SU-DHL-6 (cell line): ENCODE results near the gene ZC3H18.

Source experiments
- H2AFZ ChIP-seq: fragments of 200-600 bp; sonication (generic); 2 replicates; pipeline ENCODE4 v1.6.1; 2014; ENCODE audit warnings: low read depth, mild to moderate bottlenecking, moderate library complexity, mixed read lengths, antibody characterized with exemption, low read length; ENCODE audit not compliant: severe bottlenecking
- H3F3A ChIP-seq: fragments of 200-600 bp; shearing (Covaris generic); 2 replicates; pipeline ENCODE4 v1.6.0; 2016; ENCODE audit warnings: antibody characterized with exemption, mild to moderate bottlenecking; ENCODE audit not compliant: insufficient read depth
- H3K27ac ChIP-seq: fragments of 200-600 bp; sonication (generic); 2 replicates; pipeline ENCODE4 v1.5.1; 2016; ENCODE audit warnings: low read depth, mild to moderate bottlenecking, low read length, moderate library complexity, mixed read lengths
- H3K27me3 ChIP-seq: fragments of 200-600 bp; sonication (generic), shearing (Covaris generic); 2 replicates; pipeline ENCODE4 v1.6.0; 2014; ENCODE audit warnings: mild to moderate bottlenecking, low read length
- H3K36me3 ChIP-seq: fragments of 200-600 bp; sonication (generic); 2 replicates; pipeline ENCODE4 v1.6.1; 2014; ENCODE audit warnings: mild to moderate bottlenecking, low read length, mixed read lengths
- H3K4me2 ChIP-seq: fragments of 300-600, 200-600 bp; shearing (Covaris generic), sonication (generic); 2 replicates; pipeline ENCODE4 v1.6.0; 2014; ENCODE audit warnings: low read length, low read depth, mild to moderate bottlenecking; ENCODE audit not compliant: poor library complexity, severe bottlenecking
- H3K4me3 ChIP-seq: fragments of 200-600 bp; sonication (generic); 2 replicates; pipeline ENCODE4 v1.5.1; 2014; ENCODE audit warnings: antibody characterized with exemption, low read length, mild to moderate bottlenecking, mixed read lengths; ENCODE audit not compliant: insufficient read depth, poor library complexity, severe bottlenecking
- H3K79me2 ChIP-seq: fragments of 200-600 bp; sonication (generic); 2 replicates; pipeline ENCODE4 v1.6.1; 2014; ENCODE audit warnings: mild to moderate bottlenecking, low read length, moderate library complexity; ENCODE audit not compliant: insufficient read depth
- H3K9ac ChIP-seq: fragments of 200-600 bp; sonication (generic); 2 replicates; pipeline ENCODE4 v1.7.0; 2014; ENCODE audit warnings: mild to moderate bottlenecking, low read length
- H3K9me2 ChIP-seq: fragments of 200-600 bp; sonication (generic); replicated peaks from 2 replicates; pipeline ENCODE4 v1.6.1; 2014; ENCODE audit warnings: low read length; ENCODE audit not compliant: insufficient read depth
- H3K9me3 ChIP-seq: fragments of 200-600 bp; sonication (generic); 2 replicates; pipeline ENCODE4 v1.6.1; 2014; ENCODE audit warnings: low read length, mixed read lengths; ENCODE audit not compliant: insufficient read depth
- H4K20me1 ChIP-seq: fragments of 200-600 bp; sonication (generic); 2 replicates; pipeline ENCODE4 v1.6.1; 2014; ENCODE audit warnings: low read depth, mild to moderate bottlenecking, antibody characterized with exemption, low read length, moderate library complexity, mixed read lengths
- CTCF ChIP-seq: fragments of 200-600 bp; sonication (generic); IDR thresholded peaks from one replicate; pipeline ENCODE4 v1.5.1; 2017; ENCODE audit warnings: antibody characterized with exemption, mild to moderate bottlenecking, low read length, moderate library complexity; ENCODE audit not compliant: insufficient read depth, poor library complexity, severe bottlenecking
- EZH2phosphoT487 ChIP-seq: fragments of 200-600 bp; sonication (generic), shearing (Covaris generic); conservative IDR thresholded peaks from 2 replicates; pipeline ENCODE4 v1.6.1; 2018; ENCODE audit warnings: mild to moderate bottlenecking, antibody characterized with exemption, low read length, moderate library complexity, mixed read lengths

Gene ZC3H18

GRCh38 chr16:88533381-88533917 lies 36.8 kb upstream of the ZC3H18 start:
- Histone ChIP-seq H3K79me2 (no peaks in the 10 kb centered on the region), H4K20me1 (no peaks in the 10 kb centered on the region), H3K9ac (no peak overlapping the region), H3K27ac (no peak overlapping the region), H3K36me3 (no peaks in the 10 kb centered on the region), H3K4me2 (no peak overlapping the region), H3K9me2 (no peaks in the 10 kb centered on the region), H2AFZ (no peak overlapping the region), H3K4me3 (no peak overlapping the region), H3K27me3 (no peaks in the 10 kb centered on the region), H3F3A (no peaks in the 10 kb centered on the region), H3K9me3 (no peaks in the 10 kb centered on the region)
- TF ChIP-seq EZH2phosphoT487 (no peak), CTCF (no peak)

DNA sequence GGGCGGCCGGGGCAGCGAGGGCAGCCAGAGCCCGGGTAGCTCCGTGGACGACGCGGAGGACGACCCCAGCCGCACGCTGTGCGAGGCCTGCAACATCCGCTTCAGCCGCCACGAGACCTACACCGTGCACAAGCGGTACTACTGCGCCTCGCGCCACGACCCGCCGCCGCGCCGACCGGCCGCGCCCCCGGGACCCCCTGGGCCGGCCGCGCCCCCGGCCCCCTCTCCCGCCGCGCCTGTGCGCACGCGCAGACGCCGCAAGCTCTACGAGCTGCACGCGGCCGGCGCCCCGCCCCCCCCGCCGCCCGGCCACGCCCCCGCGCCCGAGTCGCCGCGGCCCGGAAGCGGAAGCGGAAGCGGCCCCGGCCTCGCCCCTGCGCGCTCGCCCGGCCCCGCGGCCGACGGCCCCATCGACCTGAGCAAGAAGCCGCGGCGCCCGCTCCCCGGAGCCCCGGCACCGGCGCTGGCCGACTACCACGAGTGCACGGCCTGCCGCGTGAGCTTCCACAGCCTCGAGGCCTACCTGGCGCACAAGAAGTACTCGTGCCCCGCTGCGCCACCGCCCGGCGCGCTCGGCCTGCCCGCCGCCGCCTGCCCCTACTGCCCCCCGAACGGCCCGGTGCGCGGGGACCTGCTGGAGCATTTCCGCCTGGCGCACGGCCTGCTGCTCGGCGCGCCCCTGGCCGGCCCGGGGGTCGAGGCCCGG lies 36.1 kb upstream of the ZC3H18 start:
- Histone ChIP-seq H3K27ac (no peak overlapping the region), H2AFZ (no peak overlapping the region)
- TF ChIP-seq CTCF (no peak), EZH2phosphoT487 (no peak)

GRCh38 chr16:88534638-88535190 lies 35.5 kb upstream of the ZC3H18 start:
- Histone ChIP-seq H3K9me2 (no peaks in the 10 kb centered on the region), H3K27ac (no peak overlapping the region), H3K4me3 (no peak overlapping the region), H3K4me2 (no peak overlapping the region), H2AFZ (no peak overlapping the region), H3K27me3 (no peaks in the 10 kb centered on the region), H3K36me3 (no peaks in the 10 kb centered on the region), H3F3A (no peaks in the 10 kb centered on the region), H3K9ac (no peak overlapping the region), H4K20me1 (no peaks in the 10 kb centered on the region), H3K79me2 (no peaks in the 10 kb centered on the region), H3K9me3 (no peaks in the 10 kb centered on the region)
- TF ChIP-seq EZH2phosphoT487 (no peak), CTCF (no peak)

More for the DNA sequence above, 36.1 kb upstream of the ZC3H18 start:
- no peak overlapping the region for H3K4me2 ChIP-seq
- no peaks in the 10 kb centered on the region for H3F3A ChIP-seq
- no peaks in the 10 kb centered on the region for H3K27me3 ChIP-seq
- H3K36me3 ChIP-seq: no peaks in the 10 kb centered on the region
- H3K9me3 ChIP-seq: no peaks in the 10 kb centered on the region
- no peak overlapping the region for H3K4me3 ChIP-seq
- no peaks in the 10 kb centered on the region for H4K20me1 ChIP-seq
- no peaks in the 10 kb centered on the region for H3K79me2 ChIP-seq
- no peaks in the 10 kb centered on the region for H3K9me2 ChIP-seq
- no peak overlapping the region for H3K9ac ChIP-seq
